Fibroblast of lung (primary cell): ENCODE results near the gene TECR.

Source experiments
- EZH2 ChIP-seq: IDR thresholded peaks from 2 replicates; pipeline ENCODE4 v1.5.1; 2012; ENCODE audit warnings: low read length, control low read depth, mild to moderate bottlenecking; ENCODE audit errors: missing control alignments
- TF ChIP-seq, protein P1 (sequence below), 2 donors: IDR thresholded peaks in 1 of 2; conservative IDR thresholded peaks in 1 of 2; 1 replicate in 1 of 2; 2 replicates in 1 of 2; pipeline ENCODE4 v1.5.1; 2011 to 2012; ENCODE audit warnings: low read length in 2 of 2, control low read depth in 1 of 2, inconsistent platforms in 1 of 2, low read depth in 1 of 2, mild to moderate bottlenecking in 1 of 2

GRCh38 chr19:14558370-14559066 is 29.1 kb downstream of the TECR start:
- TF ChIP-seq, protein P1, sequence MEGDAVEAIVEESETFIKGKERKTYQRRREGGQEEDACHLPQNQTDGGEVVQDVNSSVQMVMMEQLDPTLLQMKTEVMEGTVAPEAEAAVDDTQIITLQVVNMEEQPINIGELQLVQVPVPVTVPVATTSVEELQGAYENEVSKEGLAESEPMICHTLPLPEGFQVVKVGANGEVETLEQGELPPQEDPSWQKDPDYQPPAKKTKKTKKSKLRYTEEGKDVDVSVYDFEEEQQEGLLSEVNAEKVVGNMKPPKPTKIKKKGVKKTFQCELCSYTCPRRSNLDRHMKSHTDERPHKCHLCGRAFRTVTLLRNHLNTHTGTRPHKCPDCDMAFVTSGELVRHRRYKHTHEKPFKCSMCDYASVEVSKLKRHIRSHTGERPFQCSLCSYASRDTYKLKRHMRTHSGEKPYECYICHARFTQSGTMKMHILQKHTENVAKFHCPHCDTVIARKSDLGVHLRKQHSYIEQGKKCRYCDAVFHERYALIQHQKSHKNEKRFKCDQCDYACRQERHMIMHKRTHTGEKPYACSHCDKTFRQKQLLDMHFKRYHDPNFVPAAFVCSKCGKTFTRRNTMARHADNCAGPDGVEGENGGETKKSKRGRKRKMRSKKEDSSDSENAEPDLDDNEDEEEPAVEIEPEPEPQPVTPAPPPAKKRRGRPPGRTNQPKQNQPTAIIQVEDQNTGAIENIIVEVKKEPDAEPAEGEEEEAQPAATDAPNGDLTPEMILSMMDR (conservative IDR thresholded peaks at IDR 0.05 in 1 of 2, IDR thresholded peaks at IDR 0.05 in 1 of 2; ENCODE audit: low read depth in 1 of 2, low read length in 2 of 2) = no peak
- no peak for TF ChIP-seq EZH2
